GM23338 (cell line): ENCODE data around the gene ABCA13.

ENCODE experiments used
- CREB1 ChIP-seq: fragments of 250-450 bp; sonication (Bioruptor Pico); IDR thresholded peaks from 2 replicates; pipeline ENCODE4 v1.5.0; 2020; ENCODE audit warnings: low read depth, mild to moderate bottlenecking, moderate library complexity
- CTCF ChIP-seq, 2 experiments: fragments of 200-600 bp in 1 of 2; sonication (generic) in 1 of 2; conservative IDR thresholded peaks; 2 replicates each; pipeline versions ENCODE4 v1.5.1 to v1.6.1; 2016 to 2017; ENCODE audit warnings: antibody characterized with exemption in 2 of 2, low read depth in 2 of 2, mild to moderate bottlenecking in 2 of 2, moderate library complexity in 1 of 2
- ETS1 ChIP-seq: IDR thresholded peaks from 2 replicates; pipeline ENCODE4 v1.6.1; 2016; ENCODE audit warnings: antibody characterized with exemption
- EZH2 ChIP-seq: fragments of 200-600 bp; sonication (generic); IDR thresholded peaks from one replicate; pipeline ENCODE4 v1.8.0; 2017; ENCODE audit warnings: antibody characterized with exemption, mild to moderate bottlenecking, low read depth; ENCODE audit not compliant: unreplicated experiment
- EZH2phosphoT487 ChIP-seq: fragments of 200-600 bp; sonication (generic); IDR thresholded peaks from one replicate; pipeline ENCODE4 v1.8.1; 2018; ENCODE audit warnings: antibody characterized with exemption; ENCODE audit not compliant: unreplicated experiment
- NANOG ChIP-seq: IDR thresholded peaks from 2 replicates; pipeline ENCODE4 v1.6.1; 2016; ENCODE audit warnings: antibody characterized with exemption, borderline replicate concordance
- POLR2AphosphoS5 ChIP-seq: IDR thresholded peaks from 2 replicates; pipeline ENCODE4 v1.6.1; 2016; ENCODE audit warnings: antibody characterized with exemption, low read depth
- REST ChIP-seq: IDR thresholded peaks from one replicate; pipeline ENCODE4 v1.6.1; 2018; ENCODE audit warnings: antibody characterized with exemption; ENCODE audit not compliant: unreplicated experiment
- STAT1 ChIP-seq: IDR thresholded peaks from one replicate; pipeline ENCODE4 v1.6.1; 2016; ENCODE audit warnings: antibody characterized with exemption; ENCODE audit not compliant: unreplicated experiment
- ZNF462 ChIP-seq: fragments of 250-450 bp; sonication (Bioruptor Pico); IDR thresholded peaks from 2 replicates; pipeline ENCODE4 v1.5.0; 2020; ENCODE audit warnings: mild to moderate bottlenecking, moderate library complexity

- TF ChIP-seq EZH2 (no peak), CTCF (conservative IDR thresholded peaks at IDR 0.05; ENCODE audit: low read depth in 2 of 2) (no peak), POLR2AphosphoS5 (no peak), EZH2phosphoT487 (no peak), REST (no peak), STAT1 (no peak), ETS1 (no peak), CREB1 (CRISPR knock-in tag) (no peak), NANOG (no peak), ZNF462 (CRISPR knock-in tag) (no peak)
Observed at GRCh38 chr7:48289656-48290055, 118.4 kb downstream of the ABCA13 start.
